HPDE6-E6E7 (cell line): ENCODE results near the gene OLFM3.

Experiments
- DNase-seq: peaks from one replicate; pipeline ENCODE4 v3.0.0; 2011; ENCODE audit warnings: missing footprints; ENCODE audit errors: extremely low spot score

The OLFM3 gene

DNA sequence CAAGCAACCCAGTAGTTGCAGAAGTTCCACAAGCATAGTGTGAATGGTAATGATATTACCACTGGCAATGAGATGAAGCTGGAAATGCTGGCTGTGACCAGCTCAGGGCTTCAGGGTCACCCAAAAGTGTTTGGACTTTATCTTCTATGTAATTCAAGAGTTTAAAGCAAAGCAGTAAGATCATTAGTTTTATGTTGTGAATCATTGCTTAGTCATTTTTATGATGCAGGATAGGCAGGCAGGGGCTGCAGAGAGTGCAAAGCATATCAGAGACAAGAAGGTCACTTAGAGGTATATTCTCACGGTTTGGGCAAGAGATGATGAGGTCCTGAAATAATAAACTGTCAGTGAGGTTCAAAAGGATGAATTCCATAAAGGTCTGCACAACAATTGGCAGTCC, 147.4 kb downstream of the OLFM3 start:
- DNase-seq = no peak

- DNase-seq = no peak
Measured at GRCh38 chr1:101847626-101848025, 149.1 kb downstream of the OLFM3 start.

GRCh38 chr1:101846820-101847219, 149.9 kb downstream of the OLFM3 start:
- DNase-seq = no peak

DNA sequence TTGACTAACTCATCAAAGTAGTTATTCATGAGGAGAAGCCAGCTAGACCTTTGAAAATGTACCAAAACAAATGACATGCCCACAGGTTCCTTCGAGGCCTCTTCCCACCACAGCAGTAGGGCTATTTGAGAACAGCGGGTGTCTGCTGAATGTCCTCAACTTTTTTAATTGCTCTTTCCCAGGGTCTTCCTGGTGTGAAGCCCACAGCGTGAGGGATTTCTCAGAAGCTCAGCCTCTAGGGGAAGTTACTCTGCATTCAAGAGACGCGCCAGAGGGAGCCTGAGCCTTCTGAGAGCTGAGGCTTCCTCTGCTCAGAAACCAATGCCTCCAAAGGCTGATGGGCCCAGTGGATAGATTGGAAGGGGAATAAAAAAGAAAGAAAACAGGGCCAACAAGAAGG, 153.6 kb downstream of the OLFM3 start:
- DNase-seq = no peak

DNA sequence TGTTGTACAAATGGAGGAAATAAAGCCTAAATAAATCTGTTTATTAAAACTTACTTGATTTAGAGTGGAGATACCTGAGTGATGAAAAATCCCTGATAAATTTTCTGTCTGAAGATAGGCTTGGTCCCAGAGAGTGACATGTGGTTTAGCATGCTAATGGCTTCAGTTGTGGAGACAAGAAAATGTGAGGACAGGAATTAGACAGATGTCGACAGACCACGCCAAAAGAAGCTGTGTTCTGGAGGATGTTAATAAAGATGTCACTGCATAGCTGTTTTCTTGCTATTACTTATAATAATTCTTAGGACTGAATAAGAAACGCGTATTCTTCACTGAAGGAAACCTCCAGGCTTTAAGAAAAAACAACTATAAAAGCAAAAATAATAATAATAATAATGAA, 154.9 kb downstream of the OLFM3 start:
- DNase-seq = no peak

DNA sequence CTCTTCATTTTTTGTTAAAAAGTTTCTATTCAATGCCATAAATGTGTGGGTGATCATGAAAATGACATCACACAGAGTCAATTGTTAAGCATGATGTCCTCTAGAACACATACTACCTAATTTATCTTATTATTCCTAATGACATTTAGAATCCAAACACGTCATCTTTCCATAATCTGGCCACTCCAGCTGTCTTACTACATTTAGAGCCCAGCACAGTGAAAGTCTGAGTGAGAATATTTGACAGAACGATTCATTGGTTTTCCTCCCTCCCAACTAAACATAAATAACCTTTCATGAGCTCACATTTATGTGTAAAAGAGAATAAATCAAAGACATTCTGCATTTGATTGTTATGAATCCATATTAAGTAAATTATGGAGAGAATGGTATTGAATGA, 160.7 kb downstream of the OLFM3 start:
- no peak for DNase-seq

- no peak for DNase-seq
Measured at GRCh38 chr1:101833312-101833711, 163.4 kb downstream of the OLFM3 start.

- no peak for DNase-seq
Measured at GRCh38 chr1:101826416-101826815, 170.3 kb downstream of the OLFM3 start.

DNA sequence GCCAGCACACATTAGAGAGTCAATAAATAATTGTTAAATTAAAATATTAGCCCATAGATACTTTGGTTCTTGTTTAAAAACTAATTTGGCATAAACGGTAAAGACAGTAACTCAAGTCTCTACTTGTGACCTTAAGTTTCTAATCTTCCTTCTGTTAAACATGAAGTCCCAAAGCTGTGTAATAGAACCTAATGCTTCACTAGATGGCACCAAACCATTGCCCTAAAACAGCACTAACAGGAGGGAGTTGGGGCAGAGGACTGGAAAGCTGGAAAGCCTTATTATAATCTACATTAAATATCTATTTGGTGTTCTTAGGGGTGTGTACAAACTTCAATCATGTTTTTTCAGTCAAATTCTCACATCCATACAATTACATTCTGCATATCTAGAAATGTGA, 176.7 kb downstream of the OLFM3 start:
- DNase-seq = peak; percentile 22

DNA sequence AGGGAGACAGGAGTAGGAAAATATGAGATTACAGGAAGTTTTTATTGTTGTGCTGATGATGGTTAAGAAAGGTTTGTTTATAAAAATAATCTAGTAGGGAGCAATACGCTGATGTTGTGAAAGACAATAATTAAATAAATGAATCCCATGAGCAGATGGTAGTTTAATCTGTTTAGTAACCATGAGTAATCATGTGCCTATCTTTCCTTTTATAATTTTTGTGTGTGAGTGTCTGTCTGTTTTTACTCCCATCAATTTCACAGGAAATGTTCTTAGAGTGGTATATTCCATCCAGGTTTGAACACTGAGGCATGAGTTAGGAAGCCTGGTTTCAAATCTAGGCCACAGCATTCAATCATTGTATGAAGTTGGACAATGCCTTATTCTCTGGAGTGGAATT, 180.5 kb downstream of the OLFM3 start:
- no peak for DNase-seq

DNA sequence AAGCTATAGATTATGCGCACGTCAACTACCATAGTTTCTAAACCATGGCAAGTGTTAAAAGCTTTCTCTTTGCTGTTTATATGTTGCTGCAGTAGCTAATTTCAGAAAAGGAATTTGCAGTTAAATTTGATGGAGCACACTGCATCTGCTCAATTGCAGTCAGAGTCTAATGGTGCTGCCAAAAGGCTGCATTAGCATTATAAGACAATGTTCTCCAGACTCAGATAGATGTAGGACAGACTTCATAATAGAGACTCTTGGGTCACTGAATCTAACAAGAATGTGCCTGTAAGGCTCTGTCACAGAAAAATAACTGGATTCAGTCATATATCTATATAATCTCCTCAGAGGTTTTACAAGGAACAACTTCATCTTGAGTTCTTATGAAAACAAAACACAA, 198.3 kb downstream of the OLFM3 start:
- no peak for DNase-seq

GRCh38 chr1:101797722-101798121, 199.0 kb downstream of the OLFM3 start:
- peak; percentile 6 for DNase-seq

- no peak for DNase-seq
Measured at GRCh38 chr1:101781201-101781831, 215.4 kb downstream of the OLFM3 start.

GRCh38 chr1:101769520-101769919, 227.2 kb downstream of the OLFM3 start:
- no peak for DNase-seq

DNA sequence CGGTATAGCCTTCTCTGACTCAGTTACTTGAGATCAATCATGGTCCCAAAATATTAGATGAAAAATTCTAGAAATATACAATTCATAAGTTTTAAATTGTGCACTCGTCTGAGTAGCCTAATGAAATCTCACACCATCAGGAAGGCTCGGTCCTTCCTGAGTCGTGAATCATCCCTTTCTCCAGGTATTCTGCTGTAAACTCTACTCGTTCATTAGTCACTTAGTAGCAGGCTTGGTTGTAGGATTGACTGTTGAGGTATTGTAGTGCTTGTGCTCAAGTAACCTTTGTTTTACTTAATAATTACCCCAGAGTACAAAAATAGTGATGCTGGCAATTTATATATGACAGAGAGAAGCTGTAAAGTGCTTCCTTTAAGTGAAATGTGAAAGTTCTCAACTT, 238.7 kb downstream of the OLFM3 start:
- peak; percentile 28 for DNase-seq

GRCh38 chr1:101756411-101756810, 240.3 kb downstream of the OLFM3 start:
- no peak for DNase-seq
